ENCODE data around the gene MICB.

DNA sequence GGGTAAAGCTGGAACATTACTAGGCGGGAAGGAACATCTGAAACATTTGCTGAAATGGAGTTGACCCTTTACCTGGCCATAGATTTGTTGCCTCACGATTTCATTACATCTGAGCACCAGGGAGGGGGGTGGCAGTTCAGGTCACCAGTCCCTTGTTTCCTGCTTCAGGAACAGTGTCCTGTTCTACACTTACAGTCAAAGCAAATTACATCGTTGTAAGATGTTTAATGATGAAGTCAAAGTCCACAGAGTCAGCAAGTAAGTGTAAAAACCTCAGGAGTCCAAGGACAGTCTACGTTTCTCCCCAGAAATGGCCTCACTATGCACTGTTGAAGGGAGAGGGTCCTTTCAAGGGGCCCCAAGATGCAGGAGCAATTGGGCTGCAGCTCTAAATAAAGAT, 8.9 kb upstream of the MICB start:
- no peak for TF ChIP-seq POLR2A (IDR thresholded peaks at IDR 0.05)
- TF ChIP-seq, protein P1, sequence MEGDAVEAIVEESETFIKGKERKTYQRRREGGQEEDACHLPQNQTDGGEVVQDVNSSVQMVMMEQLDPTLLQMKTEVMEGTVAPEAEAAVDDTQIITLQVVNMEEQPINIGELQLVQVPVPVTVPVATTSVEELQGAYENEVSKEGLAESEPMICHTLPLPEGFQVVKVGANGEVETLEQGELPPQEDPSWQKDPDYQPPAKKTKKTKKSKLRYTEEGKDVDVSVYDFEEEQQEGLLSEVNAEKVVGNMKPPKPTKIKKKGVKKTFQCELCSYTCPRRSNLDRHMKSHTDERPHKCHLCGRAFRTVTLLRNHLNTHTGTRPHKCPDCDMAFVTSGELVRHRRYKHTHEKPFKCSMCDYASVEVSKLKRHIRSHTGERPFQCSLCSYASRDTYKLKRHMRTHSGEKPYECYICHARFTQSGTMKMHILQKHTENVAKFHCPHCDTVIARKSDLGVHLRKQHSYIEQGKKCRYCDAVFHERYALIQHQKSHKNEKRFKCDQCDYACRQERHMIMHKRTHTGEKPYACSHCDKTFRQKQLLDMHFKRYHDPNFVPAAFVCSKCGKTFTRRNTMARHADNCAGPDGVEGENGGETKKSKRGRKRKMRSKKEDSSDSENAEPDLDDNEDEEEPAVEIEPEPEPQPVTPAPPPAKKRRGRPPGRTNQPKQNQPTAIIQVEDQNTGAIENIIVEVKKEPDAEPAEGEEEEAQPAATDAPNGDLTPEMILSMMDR (IDR thresholded peaks at IDR 0.05) = no peak
- TF ChIP-seq POLR2AphosphoS5 (IDR thresholded peaks at IDR 0.05) = no peak

Data from breast epithelium (tissue), 3 donors.